ENCODE data around the gene AATK. TPM values are rescaled to one million over a fixed set of nuclear protein-coding genes. Genes with fewer than 3 reads are reported as not detected.
"Not testable (repeated sequence)": the region's sequence is repeated elsewhere in the genome, so short reads cannot be mapped to it uniquely, and the experiment has no call there.

AATK gene
- total RNA-seq, 2 experiments from 2014 or later: 0.35 to 0.41 TPM

- H3K4me3 Mint-ChIP-seq; H3K27ac Mint-ChIP-seq; H3K4me1 Mint-ChIP-seq; H3K36me3 Mint-ChIP-seq (ENCODE audit: low read depth); ATAC-seq; POLR2A ChIA-PET; DNase-seq; H3K27me3 Mint-ChIP-seq; intact Hi-C loops (cut with DNase I, micrococcal nuclease); H3K9me3 Mint-ChIP-seq (ENCODE audit: low read depth): not testable (repeated sequence)
- CTCF ChIA-PET: interaction anchor here (0.6 to 1.1 kb wide), 2 partner anchors 54 to 107 kb away, joined by 3 to 4 read pairs; no protein-coding TSS in a partner anchor
These were observed 19.8 kb downstream of the AATK start for GRCh38 chr17:81146208-81146607.

- DNase-seq (no peak), ATAC-seq (no peak)
- no peak overlapping the region for H3K4me3 Mint-ChIP-seq
- no peaks in the 10 kb centered on the region for H3K4me1 Mint-ChIP-seq
- H3K27ac Mint-ChIP-seq: no peak overlapping the region
- peaks cover 3% of the 10 kb centered on the region for H3K27me3 Mint-ChIP-seq
- intact Hi-C loops (cut with DNase I, micrococcal nuclease): no loop called here
- no peaks in the 10 kb centered on the region for H3K36me3 Mint-ChIP-seq (ENCODE audit: low read depth)
- no peaks in the 10 kb centered on the region for H3K9me3 Mint-ChIP-seq (ENCODE audit: low read depth)
- CTCF ChIA-PET: no interaction called here
- POLR2A ChIA-PET: no interaction called here
These were observed 21.6 kb downstream of the AATK start for GRCh38 chr17:81144423-81144781.

GRCh38 chr17:81143717-81144422, 22.2 kb downstream of the AATK start:
- DNase-seq (no peak), ATAC-seq (no peak)
- H3K27ac Mint-ChIP-seq: no peak overlapping the region
- no peaks in the 10 kb centered on the region for H3K4me1 Mint-ChIP-seq
- peaks cover under 1% of the 10 kb centered on the region for H3K9me3 Mint-ChIP-seq (ENCODE audit: low read depth)
- CTCF ChIA-PET: interaction anchor here (1.4 kb wide), 1 partner anchor 341 kb away, joined by 3 read pairs; no protein-coding TSS in a partner anchor
- no peak overlapping the region for H3K4me3 Mint-ChIP-seq
- H3K27me3 Mint-ChIP-seq: peaks cover 3% of the 10 kb centered on the region
- intact Hi-C loops (cut with DNase I, micrococcal nuclease): loop anchor here in 1 of 2 experiments (2.0 kb wide), 1 partner anchor 97 kb away; no protein-coding TSS in a partner anchor
- no peaks in the 10 kb centered on the region for H3K36me3 Mint-ChIP-seq (ENCODE audit: low read depth)
- POLR2A ChIA-PET: no interaction called here

- POLR2A ChIA-PET: no interaction called here
- intact Hi-C loops (cut with DNase I, micrococcal nuclease): loop anchor here in 1 of 2 experiments (2.0 kb wide), 1 partner anchor 98 kb away; no protein-coding TSS in a partner anchor
- ATAC-seq: no peak
These were observed 22.9 kb downstream of the AATK start for GRCh38 chr17:81143200-81143527.

GRCh38 chr17:81142301-81143199, 23.5 kb downstream of the AATK start:
- peak; percentile 80 for DNase-seq
- ChIA-PET POLR2A (no interaction called here), CTCF (interaction anchor here (0.6 to 1.4 kb wide), 6 partner anchors 20 to 342 kb away, joined by 3 to 6 read pairs (median 3); no protein-coding TSS in a partner anchor)
- Mint-ChIP-seq H3K4me3 (no peak overlapping the region), H3K27ac (no peak overlapping the region), H3K27me3 (no peaks in the 10 kb centered on the region), H3K36me3 (ENCODE audit: low read depth) (no peaks in the 10 kb centered on the region), H3K9me3 (ENCODE audit: low read depth) (peaks cover 10% of the 10 kb centered on the region), H3K4me1 (no peaks in the 10 kb centered on the region)
- peak; percentile 93 for ATAC-seq
- intact Hi-C loops (cut with DNase I, micrococcal nuclease): loop anchor here (1.0 to 2.0 kb wide), 3 partner anchors 98 to 342 kb away; no protein-coding TSS in a partner anchor

More at GRCh38 chr17:81143200-81143527, 22.9 kb downstream of the AATK start:
- CTCF ChIA-PET: interaction anchor here (0.9 to 1.4 kb wide), 3 partner anchors 87 to 342 kb away, joined by 3 to 6 read pairs (median 3); no protein-coding TSS in a partner anchor
- H3K27ac Mint-ChIP-seq: no peak overlapping the region
- no peak for DNase-seq
- no peak overlapping the region for H3K4me3 Mint-ChIP-seq
- H3K4me1 Mint-ChIP-seq: no peaks in the 10 kb centered on the region
- no peaks in the 10 kb centered on the region for H3K36me3 Mint-ChIP-seq (ENCODE audit: low read depth)
- H3K9me3 Mint-ChIP-seq (ENCODE audit: low read depth): peaks cover 8% of the 10 kb centered on the region
- no peaks in the 10 kb centered on the region for H3K27me3 Mint-ChIP-seq

- ATAC-seq (no peak), DNase-seq (no peak)
- intact Hi-C loops (cut with DNase I, micrococcal nuclease): no loop called here
- peaks cover 11% of the 10 kb centered on the region for H3K9me3 Mint-ChIP-seq (ENCODE audit: low read depth)
- ChIA-PET CTCF (no interaction called here), POLR2A (no interaction called here)
- H3K27me3 Mint-ChIP-seq: no peaks in the 10 kb centered on the region
- no peak overlapping the region for H3K27ac Mint-ChIP-seq
- no peaks in the 10 kb centered on the region for H3K36me3 Mint-ChIP-seq (ENCODE audit: low read depth)
- H3K4me3 Mint-ChIP-seq: no peak overlapping the region
- no peaks in the 10 kb centered on the region for H3K4me1 Mint-ChIP-seq
These were observed 25.3 kb downstream of the AATK start for GRCh38 chr17:81140695-81141094.

- H3K4me3 Mint-ChIP-seq: no peak overlapping the region
- CTCF ChIA-PET: interaction anchor here (1.1 kb wide), 1 partner anchor 290 kb away, joined by 4 read pairs; no protein-coding TSS in a partner anchor
- no peak overlapping the region for H3K27ac Mint-ChIP-seq
- H3K36me3 Mint-ChIP-seq (ENCODE audit: low read depth): no peaks in the 10 kb centered on the region
- no peaks in the 10 kb centered on the region for H3K27me3 Mint-ChIP-seq
- DNase-seq: no peak
- H3K4me1 Mint-ChIP-seq: no peaks in the 10 kb centered on the region
- POLR2A ChIA-PET: no interaction called here
- intact Hi-C loops (cut with DNase I, micrococcal nuclease): no loop called here
- ATAC-seq: no peak
- peaks cover 11% of the 10 kb centered on the region for H3K9me3 Mint-ChIP-seq (ENCODE audit: low read depth)
These were observed 26.0 kb downstream of the AATK start for GRCh38 chr17:81140018-81140417.

- no peaks in the 10 kb centered on the region for H3K36me3 Mint-ChIP-seq (ENCODE audit: low read depth)
- CTCF ChIA-PET: interaction anchor here (1.1 kb wide), 1 partner anchor 290 kb away, joined by 4 read pairs; no protein-coding TSS in a partner anchor
- intact Hi-C loops (cut with DNase I, micrococcal nuclease): no loop called here
- H3K4me3 Mint-ChIP-seq: no peak overlapping the region
- POLR2A ChIA-PET: no interaction called here
- no peak overlapping the region for H3K27ac Mint-ChIP-seq
- DNase-seq (no peak), ATAC-seq (no peak)
- H3K27me3 Mint-ChIP-seq: no peaks in the 10 kb centered on the region
- H3K4me1 Mint-ChIP-seq: no peaks in the 10 kb centered on the region
- H3K9me3 Mint-ChIP-seq (ENCODE audit: low read depth): peaks cover 11% of the 10 kb centered on the region
These were observed 26.6 kb downstream of the AATK start for GRCh38 chr17:81139428-81139827.

- ChIA-PET CTCF (no interaction called here), POLR2A (no interaction called here)
- no peak for ATAC-seq
- no peak overlapping the region for H3K4me3 Mint-ChIP-seq
- no peak for DNase-seq
- peaks cover 11% of the 10 kb centered on the region for H3K9me3 Mint-ChIP-seq (ENCODE audit: low read depth)
- intact Hi-C loops (cut with DNase I, micrococcal nuclease): no loop called here
- no peaks in the 10 kb centered on the region for H3K4me1 Mint-ChIP-seq
- H3K27ac Mint-ChIP-seq: no peak overlapping the region
- H3K27me3 Mint-ChIP-seq: no peaks in the 10 kb centered on the region
- H3K36me3 Mint-ChIP-seq (ENCODE audit: low read depth): no peaks in the 10 kb centered on the region
These were observed 27.5 kb downstream of the AATK start for GRCh38 chr17:81138500-81138899.

GRCh38 chr17:81138083-81138482, 27.9 kb downstream of the AATK start:
- H3K9me3 Mint-ChIP-seq (ENCODE audit: low read depth): peaks cover 11% of the 10 kb centered on the region
- no peak overlapping the region for H3K27ac Mint-ChIP-seq
- no peaks in the 10 kb centered on the region for H3K4me1 Mint-ChIP-seq
- no peak for DNase-seq
- no peaks in the 10 kb centered on the region for H3K36me3 Mint-ChIP-seq (ENCODE audit: low read depth)
- intact Hi-C loops (cut with DNase I, micrococcal nuclease): no loop called here
- no peak for ATAC-seq
- POLR2A ChIA-PET: no interaction called here
- no peaks in the 10 kb centered on the region for H3K27me3 Mint-ChIP-seq
- no peak overlapping the region for H3K4me3 Mint-ChIP-seq
- CTCF ChIA-PET: no interaction called here

- Mint-ChIP-seq H3K4me1 (no peaks in the 10 kb centered on the region), H3K27ac (no peak overlapping the region), H3K4me3 (no peak overlapping the region), H3K27me3 (no peaks in the 10 kb centered on the region), H3K36me3 (ENCODE audit: low read depth) (no peaks in the 10 kb centered on the region), H3K9me3 (ENCODE audit: low read depth) (peaks cover 11% of the 10 kb centered on the region)
- DNase-seq: no peak
- ATAC-seq: no peak
- CTCF ChIA-PET: no interaction called here
- POLR2A ChIA-PET: no interaction called here
- intact Hi-C loops (cut with DNase I, micrococcal nuclease): no loop called here
These were observed 28.8 kb downstream of the AATK start for GRCh38 chr17:81137248-81137647.

GRCh38 chr17:81136366-81136765, 29.7 kb downstream of the AATK start:
- ChIA-PET POLR2A (no interaction called here), CTCF (no interaction called here)
- DNase-seq: no peak
- Mint-ChIP-seq H3K4me1 (no peaks in the 10 kb centered on the region), H3K27me3 (no peaks in the 10 kb centered on the region), H3K27ac (no peak overlapping the region), H3K4me3 (no peak overlapping the region), H3K36me3 (ENCODE audit: low read depth) (no peaks in the 10 kb centered on the region), H3K9me3 (ENCODE audit: low read depth) (peaks cover 11% of the 10 kb centered on the region)
- no peak for ATAC-seq
- intact Hi-C loops (cut with DNase I, micrococcal nuclease): no loop called here
